AG04450 (cell line): ENCODE data around the gene MEGF11. TPM values are rescaled to one million over a fixed set of nuclear protein-coding genes. Genes with fewer than 3 reads are reported as not detected.

Source experiments
- CTCF ChIA-PET: fragments of 300-600, 350-600 bp; formaldehyde crosslinking; extraction: SDS; loops from one replicate; lab custom pipeline; 2022; ENCODE audit warnings: antibody characterized with exemption, inconsistent platforms; lab: Charles Lee
- POLR2A ChIA-PET: fragments of 350-600 bp; formaldehyde crosslinking; extraction: SDS; loops from one replicate; lab custom pipeline; 2021; ENCODE audit warnings: antibody characterized with exemption, inconsistent platforms; lab: Yijun Ruan, JAX
- DNase-seq: peaks from one replicate; pipeline ENCODE4 v3.0.0-alpha.2; 2011; ENCODE audit warnings: low read depth, low spot score
- H3K27ac ChIP-seq: one replicate; pipeline ENCODE4 v1.5.1; 2012; ENCODE audit warnings: low read depth, low read length, control low read depth
- H3K27me3 ChIP-seq: one replicate; pipeline ENCODE4 v1.6.0; 2012; ENCODE audit warnings: low read length; ENCODE audit not compliant: control insufficient read depth, insufficient read depth
- H3K4me3 ChIP-seq: 2 replicates; pipeline ENCODE4 v1.5.1; 2011; ENCODE audit warnings: mild to moderate bottlenecking, low read depth, low read length, control low read depth
- H3K9me3 ChIP-seq: 2 replicates; pipeline ENCODE4 v1.5.1; 2012; ENCODE audit warnings: low read length; ENCODE audit not compliant: control insufficient read depth, insufficient read depth
- polyA plus RNA-seq: library from polyadenylated mRNA; depleted of rRNA; stranded (reverse); fragments of >200 nt; gene quantifications from 2 replicates; pipeline ENCODE4 v1.2.3, GENCODE V29; 2011
- TF ChIP-seq, protein P1 (sequence below): IDR thresholded peaks from 2 replicates; pipeline ENCODE4 v1.5.1; 2011; ENCODE audit warnings: low read depth, low read length, control low read depth, inconsistent platforms

Gene MEGF11
- polyA plus RNA-seq, 1 experiment: not detected

DNA sequence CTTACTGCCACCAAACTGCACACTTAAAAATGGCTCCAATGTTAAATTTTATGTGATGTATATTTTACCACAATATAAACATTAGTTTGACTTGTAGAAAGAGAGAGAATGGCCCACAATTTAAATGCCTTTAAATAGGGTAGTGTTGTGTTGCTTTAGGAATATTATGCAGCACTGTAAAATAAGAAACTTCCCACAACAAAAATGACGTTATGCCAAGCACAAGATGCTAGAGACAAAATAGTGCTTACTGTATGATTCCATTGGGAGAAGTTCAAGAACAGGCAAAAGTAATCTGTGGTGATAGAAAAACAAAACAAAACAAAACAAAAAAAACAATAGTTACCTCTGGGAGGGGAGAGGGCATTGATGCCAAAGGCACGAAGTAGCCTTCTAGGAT is 91.3 kb downstream of the MEGF11 start:
- TF ChIP-seq, protein P1, sequence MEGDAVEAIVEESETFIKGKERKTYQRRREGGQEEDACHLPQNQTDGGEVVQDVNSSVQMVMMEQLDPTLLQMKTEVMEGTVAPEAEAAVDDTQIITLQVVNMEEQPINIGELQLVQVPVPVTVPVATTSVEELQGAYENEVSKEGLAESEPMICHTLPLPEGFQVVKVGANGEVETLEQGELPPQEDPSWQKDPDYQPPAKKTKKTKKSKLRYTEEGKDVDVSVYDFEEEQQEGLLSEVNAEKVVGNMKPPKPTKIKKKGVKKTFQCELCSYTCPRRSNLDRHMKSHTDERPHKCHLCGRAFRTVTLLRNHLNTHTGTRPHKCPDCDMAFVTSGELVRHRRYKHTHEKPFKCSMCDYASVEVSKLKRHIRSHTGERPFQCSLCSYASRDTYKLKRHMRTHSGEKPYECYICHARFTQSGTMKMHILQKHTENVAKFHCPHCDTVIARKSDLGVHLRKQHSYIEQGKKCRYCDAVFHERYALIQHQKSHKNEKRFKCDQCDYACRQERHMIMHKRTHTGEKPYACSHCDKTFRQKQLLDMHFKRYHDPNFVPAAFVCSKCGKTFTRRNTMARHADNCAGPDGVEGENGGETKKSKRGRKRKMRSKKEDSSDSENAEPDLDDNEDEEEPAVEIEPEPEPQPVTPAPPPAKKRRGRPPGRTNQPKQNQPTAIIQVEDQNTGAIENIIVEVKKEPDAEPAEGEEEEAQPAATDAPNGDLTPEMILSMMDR: no peak
- Histone ChIP-seq H3K27ac (no peak overlapping the region), H3K4me3 (no peak overlapping the region), H3K27me3 (peaks cover 18% of the 10 kb centered on the region), H3K9me3 (no peaks in the 10 kb centered on the region)
- DNase-seq: no peak
- POLR2A ChIA-PET: no interaction called here
- CTCF ChIA-PET: no interaction called here

DNA sequence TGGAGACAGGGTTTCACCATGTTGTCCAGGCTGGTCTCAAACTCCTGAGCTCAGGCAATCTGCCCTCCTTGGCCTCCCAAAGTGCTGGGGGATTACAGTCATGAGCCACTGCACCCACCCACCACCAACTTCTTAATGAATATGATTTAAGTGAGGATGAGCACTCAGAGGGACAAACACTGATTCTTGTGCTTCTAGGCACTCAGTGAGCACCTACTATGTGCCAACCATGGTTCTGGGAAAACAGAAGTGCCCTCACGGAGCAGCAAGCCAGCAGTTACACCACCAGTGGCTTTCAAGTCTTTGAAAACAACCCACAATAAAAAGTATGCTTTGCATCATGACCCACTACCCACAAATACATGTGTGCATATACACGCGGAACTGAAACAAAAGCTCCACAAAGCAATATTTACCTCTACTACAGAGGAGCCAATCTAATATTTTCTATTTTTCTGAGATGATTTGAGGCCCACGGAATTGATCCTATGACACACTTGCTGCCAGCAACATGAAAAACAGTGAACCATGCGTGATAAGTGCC is 91.9 kb downstream of the MEGF11 start:
- no peak overlapping the region for H3K4me3 ChIP-seq
- peaks cover 18% of the 10 kb centered on the region for H3K27me3 ChIP-seq
- ChIA-PET CTCF (no interaction called here), POLR2A (no interaction called here)
- TF ChIP-seq, protein P1: no peak
- no peak overlapping the region for H3K27ac ChIP-seq
- H3K9me3 ChIP-seq: no peaks in the 10 kb centered on the region
- DNase-seq: no peak

DNA sequence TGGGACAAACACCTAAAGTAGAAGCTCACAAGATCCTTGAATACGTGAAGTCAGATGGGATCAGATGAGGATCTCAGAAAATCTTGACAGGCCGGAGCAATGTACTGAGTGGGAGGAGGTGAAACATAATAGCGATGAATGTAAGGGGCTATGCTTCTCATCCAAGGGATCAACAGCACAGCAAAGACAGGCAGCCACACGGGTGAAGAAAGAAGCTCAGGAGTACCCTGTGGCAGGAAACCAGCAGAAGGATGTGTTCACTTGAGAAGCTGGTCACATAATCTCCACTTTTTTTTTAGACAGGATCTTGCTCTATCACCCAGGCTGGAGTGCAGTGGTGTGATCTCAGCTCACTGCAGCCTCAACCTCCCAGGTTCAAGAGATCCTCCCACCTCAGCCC is 92.4 kb downstream of the MEGF11 start:
- TF ChIP-seq, protein P1: no peak
- Histone ChIP-seq H3K27ac (no peak overlapping the region), H3K9me3 (no peaks in the 10 kb centered on the region), H3K4me3 (no peak overlapping the region), H3K27me3 (peaks cover 18% of the 10 kb centered on the region)
- CTCF ChIA-PET: no interaction called here
- POLR2A ChIA-PET: no interaction called here
- DNase-seq: no peak

DNA sequence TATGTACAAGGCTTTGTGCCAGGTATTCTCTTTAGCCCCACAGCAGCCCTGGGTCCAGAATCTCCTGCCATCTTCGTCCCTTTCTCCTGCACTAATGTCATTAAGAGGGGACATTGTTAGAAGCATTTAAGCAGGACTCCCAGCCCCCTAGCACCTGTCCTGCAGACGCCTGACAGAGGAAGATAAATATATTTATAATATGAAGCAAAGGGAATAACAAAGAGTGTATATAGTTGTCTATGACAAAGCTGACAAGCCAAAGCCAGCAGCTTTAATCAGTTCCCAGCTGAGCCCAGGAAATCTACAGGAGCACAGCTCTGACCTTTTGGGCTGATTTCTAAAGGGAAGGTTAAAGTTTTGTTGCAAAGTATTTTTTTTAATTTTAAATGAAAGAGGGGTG is 96.0 kb downstream of the MEGF11 start:
- DNase-seq: no peak
- H3K27me3 ChIP-seq: peaks cover 13% of the 10 kb centered on the region
- H3K9me3 ChIP-seq: no peaks in the 10 kb centered on the region
- TF ChIP-seq, protein P1: no peak
- H3K4me3 ChIP-seq: no peak overlapping the region
- POLR2A ChIA-PET: no interaction called here
- no peak overlapping the region for H3K27ac ChIP-seq
- CTCF ChIA-PET: no interaction called here

GRCh38 chr15:66156310-66156975 is 97.1 kb downstream of the MEGF11 start:
- Histone ChIP-seq H3K27me3 (peaks cover 17% of the 10 kb centered on the region), H3K27ac (no peak overlapping the region), H3K9me3 (no peaks in the 10 kb centered on the region), H3K4me3 (no peak overlapping the region)
- ChIA-PET CTCF (no interaction called here), POLR2A (no interaction called here)
- no peak for DNase-seq
- TF ChIP-seq, protein P1: no peak
